Calu3 (cell line): Measurements from ENCODE around the gene MED12L. TPM values are rescaled to one million over a fixed set of nuclear protein-coding genes. Genes with fewer than 3 reads are reported as not detected.

Experiments used
- BruUV-seq: library from RNA; stranded (reverse); fragments of 400-500 nt; replicated peaks from 2 replicates; lab custom pipeline; 2021; lab: Mats Ljungman, UMichigan
- CTCF ChIA-PET: fragments of 300-600 bp; sonication (Branson Sonifier 250); formaldehyde crosslinking; loops from one replicate; lab custom pipeline; 2022; ENCODE audit warnings: antibody characterized with exemption; lab: Charles Lee
- DNase-seq: peaks from one replicate; pipeline ENCODE4 v3.0.0; 2022
- H3K27ac Mint-ChIP-seq: one replicate; pipeline ENCODE4 v1.8.0; 2022; ENCODE audit warnings: mixed read lengths; ENCODE audit not compliant: unreplicated experiment
- H3K27me3 Mint-ChIP-seq: one replicate; pipeline ENCODE4 v1.8.0; 2022; ENCODE audit warnings: mixed read lengths; ENCODE audit not compliant: unreplicated experiment
- H3K36me3 Mint-ChIP-seq: one replicate; pipeline ENCODE4 v1.8.0; 2022; ENCODE audit warnings: mild to moderate bottlenecking, moderate library complexity, mixed read lengths; ENCODE audit not compliant: insufficient read depth, unreplicated experiment
- H3K4me1 Mint-ChIP-seq: one replicate; pipeline ENCODE4 v1.8.0; 2022; ENCODE audit warnings: mild to moderate bottlenecking, low read depth, mixed read lengths; ENCODE audit not compliant: unreplicated experiment
- H3K4me3 Mint-ChIP-seq: one replicate; pipeline ENCODE4 v1.8.0; 2022; ENCODE audit warnings: mild to moderate bottlenecking, low read depth, moderate library complexity, mixed read lengths; ENCODE audit not compliant: unreplicated experiment
- H3K9me3 Mint-ChIP-seq: one replicate; pipeline ENCODE4 v1.8.0; 2022; ENCODE audit warnings: low read depth, mixed read lengths; ENCODE audit not compliant: unreplicated experiment
- intact Hi-C: fragments of 100-400 bp; cut with micrococcal nuclease; formaldehyde crosslinking; loops from one replicate; pipeline ENCODE4 v1.10.0; 2022; ENCODE audit not compliant: unreplicated experiment
- total RNA-seq: library from RNA; stranded (reverse); gene quantifications from 2 replicates; pipeline ENCODE4 v1.2.3, GENCODE V29; 2022
- TF ChIP-seq, protein P1 (sequence below): fragments of 200-600 bp; IDR thresholded peaks from one replicate; pipeline ENCODE4 v1.8.0; 2022; ENCODE audit warnings: antibody characterized with exemption; ENCODE audit not compliant: unreplicated experiment

Gene MED12L
- total RNA-seq, 1 experiment from 2014 or later = 4.6 TPM

DNA sequence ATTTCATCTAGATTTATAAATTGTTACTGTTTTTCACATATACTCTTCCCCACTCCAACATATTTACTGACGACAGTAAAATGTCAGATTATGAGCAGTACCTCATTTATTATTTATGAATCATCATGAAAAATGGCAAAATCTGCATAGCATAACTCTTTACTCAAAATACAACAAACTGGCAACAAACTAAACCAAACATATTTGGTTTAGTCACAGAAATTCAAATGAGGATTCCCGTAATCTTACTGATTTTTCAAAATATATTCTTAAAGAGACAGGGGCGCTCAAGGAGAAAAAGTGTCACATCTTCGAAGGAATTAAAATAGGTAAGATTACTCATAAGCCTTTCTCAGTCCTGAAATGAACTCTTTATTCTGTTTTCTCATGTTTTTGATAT lies 234.2 kb downstream of the MED12L start:
- no peaks in the 10 kb centered on the region for H3K27me3 Mint-ChIP-seq
- H3K4me1 Mint-ChIP-seq = peaks cover 36% of the 10 kb centered on the region
- TF ChIP-seq, protein P1, sequence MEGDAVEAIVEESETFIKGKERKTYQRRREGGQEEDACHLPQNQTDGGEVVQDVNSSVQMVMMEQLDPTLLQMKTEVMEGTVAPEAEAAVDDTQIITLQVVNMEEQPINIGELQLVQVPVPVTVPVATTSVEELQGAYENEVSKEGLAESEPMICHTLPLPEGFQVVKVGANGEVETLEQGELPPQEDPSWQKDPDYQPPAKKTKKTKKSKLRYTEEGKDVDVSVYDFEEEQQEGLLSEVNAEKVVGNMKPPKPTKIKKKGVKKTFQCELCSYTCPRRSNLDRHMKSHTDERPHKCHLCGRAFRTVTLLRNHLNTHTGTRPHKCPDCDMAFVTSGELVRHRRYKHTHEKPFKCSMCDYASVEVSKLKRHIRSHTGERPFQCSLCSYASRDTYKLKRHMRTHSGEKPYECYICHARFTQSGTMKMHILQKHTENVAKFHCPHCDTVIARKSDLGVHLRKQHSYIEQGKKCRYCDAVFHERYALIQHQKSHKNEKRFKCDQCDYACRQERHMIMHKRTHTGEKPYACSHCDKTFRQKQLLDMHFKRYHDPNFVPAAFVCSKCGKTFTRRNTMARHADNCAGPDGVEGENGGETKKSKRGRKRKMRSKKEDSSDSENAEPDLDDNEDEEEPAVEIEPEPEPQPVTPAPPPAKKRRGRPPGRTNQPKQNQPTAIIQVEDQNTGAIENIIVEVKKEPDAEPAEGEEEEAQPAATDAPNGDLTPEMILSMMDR = no peak
- CTCF ChIA-PET = no interaction called here
- no peak overlapping the region for H3K27ac Mint-ChIP-seq
- intact Hi-C loops = no loop called here
- no peaks in the 10 kb centered on the region for H3K36me3 Mint-ChIP-seq
- no peak overlapping the region for H3K4me3 Mint-ChIP-seq
- H3K9me3 Mint-ChIP-seq = peaks cover 6% of the 10 kb centered on the region
- DNase-seq = no peak
- BruUV-seq = no TSS peak

DNA sequence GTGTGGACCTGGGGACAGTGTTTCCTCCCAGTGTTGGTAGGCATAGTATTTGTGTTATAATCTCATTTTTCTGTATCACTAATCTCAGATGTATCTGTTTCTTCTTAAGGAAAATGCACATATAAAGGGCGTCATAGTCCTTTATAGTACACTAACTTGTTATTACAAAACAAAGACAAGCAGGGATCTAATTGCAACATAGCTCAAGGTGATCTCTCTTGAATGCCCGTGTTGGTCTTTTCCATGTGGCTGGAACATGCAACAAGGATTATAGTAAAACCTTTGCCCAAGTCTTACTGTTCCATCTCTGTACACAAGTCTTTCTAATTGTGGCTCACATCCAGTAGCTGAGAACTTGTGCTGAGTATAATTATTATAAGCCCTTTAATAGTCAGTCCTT lies 234.7 kb downstream of the MED12L start:
- intact Hi-C loops = no loop called here
- CTCF ChIA-PET = no interaction called here
- H3K36me3 Mint-ChIP-seq = no peaks in the 10 kb centered on the region
- no peak overlapping the region for H3K27ac Mint-ChIP-seq
- DNase-seq = no peak
- H3K9me3 Mint-ChIP-seq = peaks cover 6% of the 10 kb centered on the region
- TF ChIP-seq, protein P1 = no peak
- no TSS peak for BruUV-seq
- H3K4me1 Mint-ChIP-seq = peaks cover 31% of the 10 kb centered on the region
- no peak overlapping the region for H3K4me3 Mint-ChIP-seq
- H3K27me3 Mint-ChIP-seq = no peaks in the 10 kb centered on the region

DNA sequence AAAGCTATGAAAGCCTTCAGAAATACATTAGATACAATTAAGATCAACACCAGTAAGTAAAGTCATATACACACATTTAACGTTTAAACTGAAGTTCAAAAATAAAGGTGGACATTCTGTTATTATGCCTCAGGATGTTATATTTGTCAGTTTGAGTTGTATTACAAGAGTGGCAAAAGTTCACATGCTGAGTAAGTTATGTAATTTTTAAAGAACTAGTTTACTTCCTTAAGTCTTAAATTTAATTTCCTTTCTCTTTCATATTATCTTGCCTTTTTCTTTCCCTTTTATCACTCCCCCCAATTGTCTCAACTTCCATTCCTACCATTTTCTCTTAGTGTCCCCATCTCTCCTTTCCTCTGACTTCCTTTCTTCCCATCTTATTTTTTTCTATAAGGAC lies 236.1 kb downstream of the MED12L start:
- TF ChIP-seq, protein P1 = no peak
- intact Hi-C loops = no loop called here
- CTCF ChIA-PET = interaction anchor here (1.6 kb wide), 1 partner anchor 153 kb away, joined by 3 read pairs; no protein-coding TSS in a partner anchor

DNA sequence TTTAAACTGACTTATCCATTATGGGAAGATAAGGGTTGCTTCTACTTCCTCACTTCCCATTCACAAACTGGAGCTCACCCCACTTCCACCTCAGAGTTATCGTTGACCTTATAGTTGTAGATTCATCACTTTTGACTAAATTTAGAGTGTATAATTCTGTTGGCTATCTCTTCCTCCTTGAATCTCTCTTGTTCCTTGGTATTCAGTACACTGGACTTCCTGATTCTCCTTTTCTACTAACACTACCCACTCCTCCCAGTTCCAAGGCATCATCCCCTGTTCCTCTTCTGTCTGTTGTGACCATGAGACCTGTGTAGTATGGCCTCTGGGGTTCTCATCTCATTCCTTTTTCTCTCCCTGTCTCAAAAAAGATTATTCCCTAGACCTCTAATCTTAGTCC lies 237.0 kb downstream of the MED12L start:
- DNase-seq = no peak
- intact Hi-C loops = no loop called here
- BruUV-seq = no TSS peak

More for the DNA sequence above, 236.1 kb downstream of the MED12L start:
- no peak overlapping the region for H3K4me3 Mint-ChIP-seq
- no TSS peak for BruUV-seq
- DNase-seq = no peak
- no peaks in the 10 kb centered on the region for H3K27me3 Mint-ChIP-seq
- H3K36me3 Mint-ChIP-seq = no peaks in the 10 kb centered on the region
- peaks cover 6% of the 10 kb centered on the region for H3K9me3 Mint-ChIP-seq
- H3K4me1 Mint-ChIP-seq = peaks cover 17% of the 10 kb centered on the region
- no peak overlapping the region for H3K27ac Mint-ChIP-seq

More for the DNA sequence above, 237.0 kb downstream of the MED12L start:
- Mint-ChIP-seq H3K36me3 (no peaks in the 10 kb centered on the region), H3K27me3 (no peaks in the 10 kb centered on the region), H3K27ac (no peak overlapping the region), H3K9me3 (peaks cover 6% of the 10 kb centered on the region), H3K4me1 (peaks cover 14% of the 10 kb centered on the region), H3K4me3 (no peak overlapping the region)
- TF ChIP-seq, protein P1 = no peak
- CTCF ChIA-PET = interaction anchor here (1.6 kb wide), 1 partner anchor 154 kb away, joined by 3 read pairs; no protein-coding TSS in a partner anchor
